Right lobe of liver (tissue), 6 donors: ENCODE measurements around the gene PTK6. TPM values are rescaled to one million over a fixed set of nuclear protein-coding genes. Genes with fewer than 3 reads are reported as not detected.
A peak's percentile ranks its signal among the peaks of the same experiment; 100 is the strongest.

Experiments
- ATAC-seq, 4 donors: fragments of 200-7000 bp; cut with Tn5 transposase; one replicate each; pipeline ENCODE4 v1.9.1; 2020; ENCODE audit warnings: mild to moderate bottlenecking in 4 of 4, moderate library complexity in 4 of 4
- DNase-seq, 3 donors: peaks; one replicate each; pipeline ENCODE4 v3.0.0-alpha.2; 2020
- H3K27ac ChIP-seq, 3 donors: fragments of 200-600 bp; one replicate each; pipeline ENCODE4 v1.8.0; 2022
- H3K27me3 ChIP-seq, 2 donors: fragments of 200-600 bp; one replicate each; pipeline ENCODE4 v1.8.0; 2022
- H3K36me3 ChIP-seq, 4 donors: fragments of 200-600 bp; sonication (generic) in 1 of 4; one replicate each; pipeline versions ENCODE4 v1.5.1 to v1.8.0; 2017 to 2022; ENCODE audit warnings: control low read depth in 1 of 4
- H3K4me1 ChIP-seq, 4 donors: fragments of 200-600 bp; sonication (generic) in 1 of 4; one replicate each; pipeline versions ENCODE4 v1.5.1 to v1.8.0; 2017 to 2022; ENCODE audit warnings: control low read depth in 1 of 4
- H3K4me3 ChIP-seq, 3 donors: fragments of 200-600 bp; one replicate each; pipeline ENCODE4 v1.8.0; 2022
- H3K9me3 ChIP-seq, 4 donors: fragments of 200-600 bp; sonication (generic) in 1 of 4; one replicate each; pipeline versions ENCODE4 v1.5.1 to v1.8.0; 2017 to 2022; ENCODE audit warnings: control low read depth in 1 of 4
- POLR2A ChIP-seq: fragments of 450-650 bp; IDR thresholded peaks from one replicate; pipeline ENCODE4 v1.6.1; 2017; ENCODE audit warnings: antibody characterized with exemption, mild to moderate bottlenecking
- WGBS: methylation state at CpG from one replicate; pipeline ENCODE4 v1.1.6; 2018; ENCODE audit warnings: low coverage, low lambda C conversion rate; ENCODE audit not compliant: insufficient coverage; ENCODE audit errors: missing lambda C conversion rate; 5-methylcytosine and 5-hydroxymethylcytosine counted together
- intact Hi-C, 2 donors: fragments of 100-400 bp; cut with DNase I; formaldehyde crosslinking; loops; one replicate each; pipeline versions ENCODE4 v1.11.2 to v1.14.1; 2022
- total RNA-seq, 6 experiments: library from RNA; depleted of rRNA in 2 of 6; stranded (reverse); fragments of >200 nt in 2 of 6; fragmentation: NEBNext Ultra II Directional in 3 of 6; extraction: Animal tissue kit (Norgen Biotek cat#: 25700) in 3 of 6; gene quantifications; one replicate each; pipeline versions ENCODE4 v1.1.0 to v1.2.4, GENCODE V29; 2016 to 2023
- TF ChIP-seq, protein P1 (sequence below), 4 donors: fragments of 200-600 bp in 3 of 4; fragments of 450-650 bp in 1 of 4; IDR thresholded peaks; one replicate each; pipeline versions ENCODE4 v1.5.1 to v1.8.0; 2016 to 2022; ENCODE audit warnings: antibody characterized with exemption in 4 of 4, mild to moderate bottlenecking in 2 of 4
- donor health status: DM: no; HTN: yes; CAD: no.
- donor health status: DM: no; HTN: no; CAD: no.
- donor health status: DM: no; HTN: no; CAD: no.
- donor health status: DM: no; HTN: yes; CAD: no.
- donor health status: DM: no; HTN: yes; CAD: no.

The PTK6 gene
- total RNA-seq, 6 experiments from 2014 or later: 0.78 to 11.0 (median 3.6) TPM

DNA sequence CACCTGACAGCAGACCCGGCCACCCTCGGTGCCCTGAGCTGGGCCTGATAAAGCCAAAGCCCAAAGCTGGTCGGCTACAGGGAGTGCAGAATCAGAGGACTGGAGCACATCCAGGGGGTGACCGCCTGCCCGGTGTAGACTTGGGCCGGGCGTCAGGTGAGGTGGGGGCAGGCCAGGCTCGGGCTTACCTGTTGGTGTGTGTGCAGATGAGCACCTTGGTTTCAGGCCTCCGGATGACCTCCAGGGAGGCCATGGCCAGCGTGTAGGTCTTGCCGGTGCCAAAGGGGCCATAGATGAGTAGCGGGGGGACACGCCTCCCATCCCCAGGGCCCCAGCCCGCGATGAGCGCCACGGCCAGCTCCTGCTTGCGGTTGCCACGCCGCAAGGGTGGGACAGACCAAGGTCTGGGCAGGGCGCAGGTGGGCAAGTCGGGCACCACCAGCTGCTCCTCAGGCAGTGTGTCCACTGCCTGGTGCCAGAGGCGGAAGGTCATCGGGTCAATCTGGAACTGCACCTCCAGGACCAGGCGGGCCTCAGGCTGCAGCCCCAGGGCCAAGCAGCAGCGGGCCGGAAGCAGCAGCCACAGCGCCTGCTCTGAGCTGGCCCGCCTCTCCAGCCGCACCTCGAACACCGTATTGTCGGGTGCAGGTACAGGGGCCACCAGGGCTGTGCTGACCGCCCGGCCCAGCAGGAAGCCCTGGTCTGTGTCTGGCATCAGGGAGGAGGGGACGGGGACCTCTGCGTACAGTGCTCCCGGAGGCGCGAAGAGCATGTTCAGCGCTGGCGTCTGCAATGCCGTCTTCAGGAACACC lies 31.2 kb upstream of the PTK6 start:
- DNase-seq: no peak
- H3K9me3 ChIP-seq: no peaks in the 10 kb centered on the region
- H3K27ac ChIP-seq: no peak overlapping the region
- ATAC-seq: peak in 1 of 4 donors; percentile 9
- intact Hi-C loops: no loop called here
- peaks cover 0 to 10% (median 3%) of the 10 kb centered on the region in 4 donors for H3K36me3 ChIP-seq
- H3K4me1 ChIP-seq: no peaks in the 10 kb centered on the region
- H3K27me3 ChIP-seq: no peaks in the 10 kb centered on the region
- 65% methylated on average over 7 of the region's 43 CpGs for WGBS
- TF ChIP-seq, protein P1, sequence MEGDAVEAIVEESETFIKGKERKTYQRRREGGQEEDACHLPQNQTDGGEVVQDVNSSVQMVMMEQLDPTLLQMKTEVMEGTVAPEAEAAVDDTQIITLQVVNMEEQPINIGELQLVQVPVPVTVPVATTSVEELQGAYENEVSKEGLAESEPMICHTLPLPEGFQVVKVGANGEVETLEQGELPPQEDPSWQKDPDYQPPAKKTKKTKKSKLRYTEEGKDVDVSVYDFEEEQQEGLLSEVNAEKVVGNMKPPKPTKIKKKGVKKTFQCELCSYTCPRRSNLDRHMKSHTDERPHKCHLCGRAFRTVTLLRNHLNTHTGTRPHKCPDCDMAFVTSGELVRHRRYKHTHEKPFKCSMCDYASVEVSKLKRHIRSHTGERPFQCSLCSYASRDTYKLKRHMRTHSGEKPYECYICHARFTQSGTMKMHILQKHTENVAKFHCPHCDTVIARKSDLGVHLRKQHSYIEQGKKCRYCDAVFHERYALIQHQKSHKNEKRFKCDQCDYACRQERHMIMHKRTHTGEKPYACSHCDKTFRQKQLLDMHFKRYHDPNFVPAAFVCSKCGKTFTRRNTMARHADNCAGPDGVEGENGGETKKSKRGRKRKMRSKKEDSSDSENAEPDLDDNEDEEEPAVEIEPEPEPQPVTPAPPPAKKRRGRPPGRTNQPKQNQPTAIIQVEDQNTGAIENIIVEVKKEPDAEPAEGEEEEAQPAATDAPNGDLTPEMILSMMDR (IDR thresholded peaks at IDR 0.05): no peak
- TF ChIP-seq POLR2A: no peak
- no peak overlapping the region for H3K4me3 ChIP-seq

DNA sequence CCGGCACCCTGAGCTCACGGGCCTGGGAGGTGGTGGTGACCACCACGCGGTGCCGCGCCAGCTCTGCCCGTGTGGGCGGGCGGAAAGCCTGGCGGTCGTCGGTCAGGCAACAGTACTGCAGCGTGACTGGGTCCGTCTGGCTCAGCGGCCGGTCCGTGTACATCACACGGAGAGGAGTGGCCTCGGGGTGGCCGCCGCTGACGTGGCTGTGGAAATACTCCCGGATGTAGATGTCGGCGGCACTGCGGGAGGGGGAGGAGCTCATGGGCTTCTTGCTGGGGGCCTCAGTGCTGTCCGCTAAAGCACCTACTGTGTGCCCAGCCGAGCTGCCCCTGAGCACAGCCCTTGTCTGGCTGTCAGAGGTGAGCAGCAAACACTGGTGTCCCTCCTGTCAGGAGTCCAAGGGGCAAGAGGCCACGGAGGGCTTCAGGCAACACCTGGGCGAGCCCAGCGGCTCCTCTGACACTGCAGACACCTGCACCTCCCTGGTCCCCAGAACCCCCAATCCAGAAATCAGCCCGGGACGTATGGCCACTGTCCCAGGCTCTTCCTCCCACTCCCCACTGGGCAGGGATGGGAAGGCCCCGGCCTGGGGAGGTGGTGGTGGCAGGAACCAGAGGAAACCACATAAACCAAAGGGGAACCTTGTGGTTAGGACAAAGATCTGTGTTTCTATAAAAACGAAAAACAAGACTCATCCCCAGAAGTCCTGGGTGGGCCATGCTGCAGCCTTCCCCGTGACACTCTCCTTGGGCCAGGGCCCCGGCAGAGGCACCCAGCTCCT lies 30.4 kb upstream of the PTK6 start:
- intact Hi-C loops: no loop called here
- peak overlapping the region in 1 of 3 donors; percentile 29 for H3K27ac ChIP-seq
- TF ChIP-seq, protein P1 (IDR thresholded peaks at IDR 0.05): no peak
- no peak for TF ChIP-seq POLR2A
- peaks cover 0 to 15% (median 6%) of the 10 kb centered on the region in 4 donors for H3K36me3 ChIP-seq
- H3K9me3 ChIP-seq: no peaks in the 10 kb centered on the region
- WGBS: 63% methylated on average over 12 of the region's 37 CpGs
- no peak overlapping the region for H3K4me3 ChIP-seq
- ATAC-seq (peak; percentile 20 to 64 (median 47)), DNase-seq (peak in 1 of 3 donors; percentile 60)
- H3K4me1 ChIP-seq: no peaks in the 10 kb centered on the region
- no peaks in the 10 kb centered on the region for H3K27me3 ChIP-seq

DNA sequence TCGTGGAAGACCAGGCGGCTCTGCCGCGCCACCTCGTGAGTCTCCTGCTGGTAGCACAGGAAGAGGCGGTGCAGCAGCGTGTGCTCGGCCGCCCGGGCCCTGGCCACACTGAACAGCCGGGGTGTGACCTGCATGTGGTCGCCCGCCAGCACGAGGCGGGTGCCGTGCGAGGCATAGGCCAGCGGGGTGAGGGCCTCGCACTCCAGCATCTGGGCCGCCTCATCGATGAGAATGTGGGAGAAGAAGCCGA lies 29.9 kb upstream of the PTK6 start:
- peak in 1 of 4 donors; percentile 2 for ATAC-seq
- intact Hi-C loops: no loop called here

DNA sequence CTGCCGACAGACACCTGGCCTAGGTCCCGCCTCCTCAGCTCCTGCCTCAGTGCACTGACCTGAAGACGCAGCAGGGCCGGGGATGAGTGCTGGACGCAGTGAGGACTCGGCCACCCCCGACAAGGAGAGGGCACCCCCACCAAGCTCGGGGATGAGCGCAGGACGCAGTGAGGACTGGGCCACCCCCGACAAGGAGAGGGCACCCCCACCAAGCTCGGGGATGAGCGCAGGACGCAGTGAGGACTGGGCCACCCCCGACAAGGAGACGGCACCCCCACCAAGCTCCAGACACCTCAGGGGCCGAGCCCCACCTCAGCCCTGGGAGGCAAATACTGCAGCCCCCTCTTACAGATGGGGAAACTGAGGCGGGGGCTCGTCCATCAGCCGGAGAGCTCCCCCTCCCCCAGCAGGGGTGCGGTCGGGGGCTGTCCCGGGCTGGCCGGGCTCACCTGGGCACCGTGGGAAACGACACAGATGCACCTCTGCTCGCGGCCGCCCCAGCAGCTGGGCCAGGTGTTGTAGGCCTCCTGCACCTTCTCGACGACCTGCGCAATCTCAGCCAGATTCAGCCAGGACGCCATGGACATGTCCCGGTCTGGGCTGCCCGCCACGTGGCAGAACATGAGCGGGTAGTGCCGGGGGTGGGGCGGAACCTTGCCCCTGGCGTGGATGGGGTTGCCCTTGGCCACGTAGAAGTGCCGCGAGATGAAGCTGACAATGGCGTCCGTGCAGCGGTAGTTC lies 29.4 kb upstream of the PTK6 start:
- H3K4me1 ChIP-seq: no peaks in the 10 kb centered on the region
- no peaks in the 10 kb centered on the region for H3K27me3 ChIP-seq
- intact Hi-C loops: no loop called here
- H3K4me3 ChIP-seq: no peak overlapping the region
- ATAC-seq (peak in 1 of 4 donors; percentile 2), DNase-seq (no peak)
- no peak overlapping the region for H3K27ac ChIP-seq
- 84% methylated on average over 10 of the region's 46 CpGs for WGBS
- TF ChIP-seq, protein P1 (IDR thresholded peaks at IDR 0.05): no peak
- no peak for TF ChIP-seq POLR2A
- H3K36me3 ChIP-seq: peaks cover 0 to 23% (median 8%) of the 10 kb centered on the region in 4 donors
- H3K9me3 ChIP-seq: no peaks in the 10 kb centered on the region

More for the DNA sequence above, 29.9 kb upstream of the PTK6 start:
- peaks cover 0 to 20% (median 8%) of the 10 kb centered on the region in 4 donors for H3K36me3 ChIP-seq
- no peaks in the 10 kb centered on the region for H3K9me3 ChIP-seq
- TF ChIP-seq, protein P1 (IDR thresholded peaks at IDR 0.05): no peak
- TF ChIP-seq POLR2A: no peak
- no peak overlapping the region for H3K4me3 ChIP-seq
- no peak overlapping the region for H3K27ac ChIP-seq
- 80% methylated on average over 1 of the region's 22 CpGs for WGBS
- no peaks in the 10 kb centered on the region for H3K4me1 ChIP-seq
- no peaks in the 10 kb centered on the region for H3K27me3 ChIP-seq
- no peak for DNase-seq
